GM23248 (cell line): Measurements from ENCODE around the gene CDH6.

Source experiments
- EZH2 ChIP-seq: fragments of 200-600 bp; sonication (generic); IDR thresholded peaks from 2 replicates; pipeline ENCODE4 v1.6.1; 2018; ENCODE audit warnings: antibody characterized with exemption, mild to moderate bottlenecking; ENCODE audit not compliant: insufficient read depth, poor library complexity, severe bottlenecking
- EZH2phosphoT487 ChIP-seq: fragments of 200-600 bp; sonication (generic); IDR thresholded peaks from 2 replicates; pipeline ENCODE4 v1.6.1; 2018; ENCODE audit warnings: antibody characterized with exemption, moderate library complexity, mild to moderate bottlenecking, low read depth; ENCODE audit not compliant: insufficient read depth

GRCh38 chr5:31181376-31181987 lies 12.0 kb upstream of the CDH6 start:
- TF ChIP-seq EZH2 (no peak), EZH2phosphoT487 (no peak)
